ENCODE results near the gene SBSN. TPM values are rescaled to one million over a fixed set of nuclear protein-coding genes. Genes with fewer than 3 reads are reported as not detected.

SBSN gene
- total RNA-seq, 4 donors from 2014 or later, result not detected

DNA sequence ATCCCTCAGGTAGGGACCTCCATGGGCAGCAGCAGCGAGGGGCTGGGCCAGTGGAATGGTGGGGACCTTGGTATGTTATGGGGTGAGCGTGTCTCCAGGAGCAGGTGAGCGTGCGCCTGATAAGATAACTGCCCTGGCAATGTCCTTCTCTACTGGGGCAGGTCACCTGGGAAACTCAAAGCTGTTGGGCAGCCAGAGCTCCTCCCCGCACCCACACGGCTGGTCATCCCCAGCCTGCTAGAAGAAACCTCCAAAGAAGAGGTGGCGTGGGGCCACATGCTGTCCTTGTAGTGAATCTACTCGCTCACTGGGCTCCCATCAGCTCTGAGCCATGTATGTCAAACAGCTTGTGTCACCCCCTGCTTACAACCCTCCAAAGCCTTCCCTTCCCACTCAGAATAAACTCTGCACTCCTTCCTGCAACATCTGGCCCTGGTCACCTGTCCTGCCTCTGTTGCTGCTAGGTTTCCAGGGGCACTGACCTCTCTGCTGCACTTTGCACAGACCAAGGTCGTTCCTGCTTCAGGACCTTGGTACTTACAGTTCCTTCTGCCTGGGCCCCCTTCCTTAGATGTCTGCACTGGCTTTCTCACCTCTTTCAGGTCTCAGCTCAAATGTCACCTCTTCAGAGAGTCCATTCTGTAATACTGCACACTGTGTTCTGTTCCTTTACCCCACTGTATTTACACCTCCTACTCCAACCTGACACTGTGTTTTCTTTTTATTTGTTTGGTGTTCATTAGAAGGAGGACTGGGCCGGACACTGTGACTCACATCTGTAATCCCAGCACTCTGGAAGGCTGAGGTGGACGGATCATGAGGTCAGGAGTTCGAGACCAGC is 37.1 kb upstream of the SBSN start:
- TF ChIP-seq POLR2AphosphoS5 (IDR thresholded peaks at IDR 0.05), result no peak
- TF ChIP-seq EP300 (IDR thresholded peaks at IDR 0.05), result no peak
- no peak for TF ChIP-seq POLR2A (IDR thresholded peaks at IDR 0.05; ENCODE audit: low read depth)
- TF ChIP-seq, protein P1, sequence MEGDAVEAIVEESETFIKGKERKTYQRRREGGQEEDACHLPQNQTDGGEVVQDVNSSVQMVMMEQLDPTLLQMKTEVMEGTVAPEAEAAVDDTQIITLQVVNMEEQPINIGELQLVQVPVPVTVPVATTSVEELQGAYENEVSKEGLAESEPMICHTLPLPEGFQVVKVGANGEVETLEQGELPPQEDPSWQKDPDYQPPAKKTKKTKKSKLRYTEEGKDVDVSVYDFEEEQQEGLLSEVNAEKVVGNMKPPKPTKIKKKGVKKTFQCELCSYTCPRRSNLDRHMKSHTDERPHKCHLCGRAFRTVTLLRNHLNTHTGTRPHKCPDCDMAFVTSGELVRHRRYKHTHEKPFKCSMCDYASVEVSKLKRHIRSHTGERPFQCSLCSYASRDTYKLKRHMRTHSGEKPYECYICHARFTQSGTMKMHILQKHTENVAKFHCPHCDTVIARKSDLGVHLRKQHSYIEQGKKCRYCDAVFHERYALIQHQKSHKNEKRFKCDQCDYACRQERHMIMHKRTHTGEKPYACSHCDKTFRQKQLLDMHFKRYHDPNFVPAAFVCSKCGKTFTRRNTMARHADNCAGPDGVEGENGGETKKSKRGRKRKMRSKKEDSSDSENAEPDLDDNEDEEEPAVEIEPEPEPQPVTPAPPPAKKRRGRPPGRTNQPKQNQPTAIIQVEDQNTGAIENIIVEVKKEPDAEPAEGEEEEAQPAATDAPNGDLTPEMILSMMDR (IDR thresholded peaks at IDR 0.05), result no peak
- intact Hi-C loops (cut with DNase I), result no loop called here
- 82% methylated on average over 8 of the region's 12 CpGs for WGBS
- peaks cover 0 to 68% (median 2%) of the 10 kb centered on the region in 4 donors for H3K27me3 ChIP-seq
- no peaks in the 10 kb centered on the region for H3K9me3 ChIP-seq
- H3K4me1 ChIP-seq, result no peaks in the 10 kb centered on the region
- H3K36me3 ChIP-seq, result no peaks in the 10 kb centered on the region
- DNase-seq (ENCODE audit: extremely low spot score), result no peak
- no peak overlapping the region for H3K27ac ChIP-seq (replicated peaks in 1 of 4)
- no peak overlapping the region for H3K4me3 ChIP-seq

DNA sequence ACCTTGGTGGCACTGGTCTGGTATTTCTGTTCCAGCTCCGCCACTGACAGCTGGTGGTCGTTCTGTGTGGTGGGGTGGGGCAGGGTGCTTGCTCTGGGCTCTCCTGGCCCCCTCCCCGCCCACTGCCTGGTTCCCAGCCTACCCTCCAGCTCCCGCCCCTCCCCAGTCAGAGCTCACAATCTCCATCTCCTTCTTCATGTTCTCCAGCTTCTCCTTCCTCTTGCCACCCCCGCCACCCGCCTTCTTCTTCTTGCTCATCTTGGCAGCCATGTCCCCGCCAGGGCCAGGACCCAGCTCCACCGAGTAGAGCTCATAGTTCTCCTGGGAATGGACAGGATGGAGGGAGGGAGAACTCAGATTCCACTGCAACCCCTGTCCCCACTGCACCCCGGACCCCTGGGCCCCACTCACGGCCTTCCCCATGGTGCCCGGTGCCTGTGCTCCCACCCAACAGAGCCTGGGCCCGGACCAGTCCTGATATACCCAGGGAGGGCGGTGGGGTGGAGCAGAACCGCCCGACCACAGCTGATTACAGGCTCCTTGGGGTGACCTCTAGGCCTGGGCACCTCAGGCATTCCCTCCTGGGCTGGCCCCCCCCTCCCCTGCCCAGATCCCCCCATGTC is 35.2 kb upstream of the SBSN start, which contains the start of gene ATP4A:
Gene ATP4A (minus strand): TSS at position 452 of the 623 bp plus-strand sequence. CDS start 29 bp downstream, at position 423.
- H3K27me3 ChIP-seq, result peaks cover under 1 to 68% (median 10%) of the 10 kb centered on the region in 4 donors

DNA sequence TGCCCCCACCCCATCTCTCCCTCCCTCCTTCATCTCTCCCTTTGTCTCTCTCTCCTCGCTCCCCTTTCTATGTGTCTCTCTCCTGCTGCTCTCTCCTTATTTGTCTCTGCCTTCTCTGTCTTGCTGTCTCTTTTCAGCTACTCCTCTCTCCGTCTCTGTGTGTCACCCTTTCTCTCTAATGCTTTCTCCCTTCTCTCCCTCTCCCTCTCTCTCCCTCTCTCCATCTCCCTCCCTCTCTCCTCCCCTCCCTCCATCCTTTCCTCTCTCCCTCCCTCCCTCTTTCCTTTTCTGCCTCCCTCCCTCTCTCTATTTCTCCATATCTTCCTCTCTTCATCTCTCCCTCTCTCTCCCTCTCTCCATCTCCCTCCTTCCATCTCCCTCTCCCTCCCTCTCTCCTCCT is 34.7 kb upstream of the SBSN start:
- Histone ChIP-seq H3K9me3 (no peaks in the 10 kb centered on the region), H3K4me3 (no peak overlapping the region), H3K4me1 (peaks cover 7 to 11% (median 10%) of the 10 kb centered on the region in 4 donors), H3K27me3 (peaks cover 4 to 72% (median 14%) of the 10 kb centered on the region in 4 donors), H3K27ac (replicated peaks in 1 of 4) (no peak overlapping the region), H3K36me3 (no peaks in the 10 kb centered on the region)
- WGBS, result 65% methylated on average over 2 of the region's 2 CpGs
- TF ChIP-seq, protein P1 (IDR thresholded peaks at IDR 0.05), result no peak
- TF ChIP-seq POLR2A (IDR thresholded peaks at IDR 0.05; ENCODE audit: low read depth) (no peak), POLR2AphosphoS5 (IDR thresholded peaks at IDR 0.05) (no peak), EP300 (IDR thresholded peaks at IDR 0.05) (no peak)
- intact Hi-C loops (cut with DNase I), result no loop called here
- no peak for DNase-seq (ENCODE audit: extremely low spot score)

More for the DNA sequence above, 35.2 kb upstream of the SBSN start, which contains the start of gene ATP4A:
- 78% methylated on average over 15 of the region's 15 CpGs for WGBS
- intact Hi-C loops (cut with DNase I), result no loop called here
- no peaks in the 10 kb centered on the region for H3K9me3 ChIP-seq
- TF ChIP-seq POLR2A (IDR thresholded peaks at IDR 0.05; ENCODE audit: low read depth) (no peak), POLR2AphosphoS5 (IDR thresholded peaks at IDR 0.05) (no peak), EP300 (IDR thresholded peaks at IDR 0.05) (no peak)
- TF ChIP-seq, protein P1 (IDR thresholded peaks at IDR 0.05), result no peak
- no peak within 1 kb of the TSS for H3K4me3 ChIP-seq
- DNase-seq (ENCODE audit: extremely low spot score), result no peak
- H3K36me3 ChIP-seq, result no peaks in the 10 kb centered on the region
- H3K27ac ChIP-seq (replicated peaks in 1 of 4), result no peak within 1 kb of the TSS
- H3K4me1 ChIP-seq, result peaks cover 2 to 5% (median 4%) of the 10 kb centered on the region in 4 donors

DNA sequence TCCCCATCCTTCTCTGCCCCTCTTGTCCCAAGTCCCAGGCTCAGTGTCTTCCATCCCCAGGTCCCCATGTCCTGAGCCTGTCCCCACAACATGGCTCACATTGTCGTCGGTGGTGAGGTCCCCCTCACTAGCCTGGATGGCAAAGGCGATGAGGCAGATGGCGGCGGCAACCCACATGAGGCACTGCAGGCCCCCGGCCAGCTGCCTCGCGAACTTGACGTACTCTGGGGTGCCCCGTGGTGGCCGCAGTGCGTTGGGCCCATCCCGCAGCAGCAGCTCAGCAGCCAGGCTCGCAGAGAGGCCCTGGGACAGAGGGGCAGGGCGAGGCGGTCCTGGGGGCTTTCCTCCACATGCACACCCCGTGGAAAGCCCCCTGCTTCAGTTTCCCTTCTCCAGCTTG is 34.2 kb upstream of the SBSN start:
- Histone ChIP-seq H3K9me3 (no peaks in the 10 kb centered on the region), H3K27me3 (peaks cover 4 to 76% (median 16%) of the 10 kb centered on the region in 4 donors), H3K4me1 (peaks cover 7 to 15% (median 14%) of the 10 kb centered on the region in 4 donors), H3K27ac (replicated peaks in 1 of 4) (no peak overlapping the region), H3K4me3 (no peak overlapping the region), H3K36me3 (no peaks in the 10 kb centered on the region)
- TF ChIP-seq, protein P1 (IDR thresholded peaks at IDR 0.05), result no peak
- no peak for TF ChIP-seq POLR2AphosphoS5 (IDR thresholded peaks at IDR 0.05)
- TF ChIP-seq EP300 (IDR thresholded peaks at IDR 0.05), result no peak
- no peak for TF ChIP-seq POLR2A (IDR thresholded peaks at IDR 0.05; ENCODE audit: low read depth)
- intact Hi-C loops (cut with DNase I), result no loop called here
- no peak for DNase-seq (ENCODE audit: extremely low spot score)
- WGBS, result 71% methylated on average over 17 of the region's 17 CpGs
